Activated T-cell treated with anti-CD3 and anti-CD28 coated beads, Interleukin-2, amount 50 U/mL, for 72 hours (primary cell): ENCODE results near the gene SLC37A4. TPM values are rescaled to one million over a fixed set of nuclear protein-coding genes. Genes with fewer than 3 reads are reported as not detected.
"Not testable (repeated sequence)": the region's sequence is repeated elsewhere in the genome, so short reads cannot be mapped to it uniquely, and the experiment has no call there.

Source experiments
- ATAC-seq, 2 donors: fragments of 150-1000 bp; cut with Tn5 transposase; replicated peaks in 1 of 2; 2 replicates each; pipeline ENCODE4 v1.10.0; 2021; ENCODE audit warnings: moderate library complexity in 2 of 2, mild to moderate bottlenecking in 1 of 2
- DNase-seq, 2 donors: peaks; one replicate each; pipeline ENCODE4 v3.0.0; 2021 to 2022; ENCODE audit warnings: mixed read lengths in 1 of 2
- H3K27ac Mint-ChIP-seq: one replicate; pipeline ENCODE4 v1.8.0; 2022; ENCODE audit warnings: mild to moderate bottlenecking, moderate library complexity, mixed read lengths
- H3K27me3 Mint-ChIP-seq: one replicate; pipeline ENCODE4 v1.8.0; 2022; ENCODE audit warnings: low read depth, mixed read lengths
- H3K36me3 Mint-ChIP-seq, 2 donors: one replicate each; pipeline ENCODE4 v1.8.0; 2022; ENCODE audit warnings: mixed read lengths in 2 of 2, mild to moderate bottlenecking in 1 of 2; ENCODE audit not compliant: insufficient read depth in 2 of 2
- H3K4me1 Mint-ChIP-seq: one replicate; pipeline ENCODE4 v1.8.0; 2022; ENCODE audit warnings: low read depth, mixed read lengths
- H3K4me3 Mint-ChIP-seq, 2 donors: one replicate each; pipeline ENCODE4 v1.8.0; 2022; ENCODE audit warnings: mild to moderate bottlenecking in 2 of 2, mixed read lengths in 2 of 2, moderate library complexity in 2 of 2
- H3K9me3 Mint-ChIP-seq, 2 donors: one replicate each; pipeline ENCODE4 v1.8.0; 2022; ENCODE audit warnings: mixed read lengths in 2 of 2
- total RNA-seq, 2 donors: library from RNA; stranded (reverse); gene quantifications; one replicate each; pipeline ENCODE4 v1.2.3, GENCODE V29; 2022

Gene SLC37A4
- 10 to 100 TPM; 35.8 to 41.4 TPM for total RNA-seq

DNA sequence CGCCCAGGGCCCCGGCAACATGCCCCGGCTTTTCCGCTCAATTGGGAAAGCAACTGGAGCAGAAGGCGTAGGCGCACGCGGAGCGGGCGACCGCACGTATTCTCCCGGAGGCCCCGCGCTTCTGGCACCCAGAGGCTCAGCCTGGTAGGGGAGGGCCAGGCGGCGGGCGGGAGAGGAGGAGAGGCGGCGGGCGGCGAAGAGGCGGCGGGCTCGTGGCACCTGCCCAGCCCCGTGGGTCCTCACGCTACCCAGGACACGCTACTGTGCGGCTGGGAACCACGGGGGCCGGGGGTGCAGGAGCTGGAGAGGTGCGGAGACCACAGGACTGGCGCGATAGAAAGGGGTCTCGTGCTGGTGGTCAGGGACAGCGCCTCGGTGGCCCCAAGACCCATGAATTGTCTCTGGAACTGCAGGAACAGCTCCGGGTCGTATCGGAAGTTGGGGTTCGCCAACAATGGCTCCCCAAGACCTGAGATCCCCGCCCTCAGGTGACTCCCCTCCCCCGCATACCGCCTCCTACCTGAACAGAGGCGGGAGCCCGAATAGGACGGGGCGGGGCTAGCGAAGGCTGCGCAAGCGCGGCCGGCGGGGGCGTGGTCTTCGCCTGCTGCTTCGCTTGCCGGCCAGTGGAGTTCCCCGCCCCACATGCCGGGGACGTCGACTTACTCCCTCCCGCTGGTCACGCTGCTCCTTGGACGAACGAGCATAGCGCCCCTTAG lies at the start of gene SLC37A4:
SLC37A4 (minus strand) TSS at position 549 of the 719 bp plus-strand sequence.
- Mint-ChIP-seq H3K27ac (peak within 1 kb of the TSS; percentile 9), H3K4me3 (peak within 1 kb of the TSS; percentile 83 to 85), H3K9me3 (no peaks in the 10 kb centered on the region), H3K4me1 (peaks cover 24% of the 10 kb centered on the region), H3K27me3 (no peaks in the 10 kb centered on the region), H3K36me3 (peaks cover 1 to 3% of the 10 kb centered on the region in 2 donors)
- DNase-seq (peak; percentile 99 to 100), ATAC-seq (peak; percentile 91 to 93)

DNA sequence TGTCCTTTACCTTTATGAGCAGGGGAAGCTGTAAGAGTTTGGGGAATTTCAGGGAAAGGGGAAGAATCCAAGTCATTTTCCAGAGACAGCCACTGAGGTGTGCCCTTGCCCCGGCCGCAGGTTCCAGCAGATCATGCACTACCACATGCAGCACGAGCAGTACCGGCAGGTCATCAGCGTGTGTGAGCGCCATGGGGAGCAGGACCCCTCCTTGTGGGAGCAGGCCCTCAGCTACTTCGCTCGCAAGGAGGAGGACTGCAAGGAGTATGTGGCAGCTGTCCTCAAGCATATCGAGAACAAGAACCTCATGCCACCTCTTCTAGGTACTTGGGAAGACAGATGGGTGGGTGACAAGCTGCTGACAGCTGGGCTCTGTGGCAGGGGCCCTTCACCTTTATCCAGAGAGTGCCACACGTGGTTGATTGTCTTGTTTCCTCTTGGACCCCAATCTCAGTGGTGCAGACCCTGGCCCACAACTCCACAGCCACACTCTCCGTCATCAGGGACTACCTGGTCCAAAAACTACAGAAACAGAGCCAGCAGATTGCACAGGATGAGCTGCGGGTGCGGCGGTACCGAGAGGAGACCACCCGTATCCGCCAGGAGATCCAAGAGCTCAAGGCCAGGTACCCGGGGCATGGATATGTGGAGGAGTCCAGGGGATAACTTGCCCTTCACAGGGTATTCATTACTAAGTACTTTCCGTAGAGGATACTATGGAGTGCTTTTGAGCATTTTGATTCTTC lies 48.2 kb upstream of the SLC37A4 start:
- no peak overlapping the region for H3K4me3 Mint-ChIP-seq
- no peak for ATAC-seq
- peaks cover 2 to 6% of the 10 kb centered on the region in 2 donors for H3K36me3 Mint-ChIP-seq
- H3K27ac Mint-ChIP-seq = no peak overlapping the region
- no peaks in the 10 kb centered on the region for H3K9me3 Mint-ChIP-seq
- H3K4me1 Mint-ChIP-seq = no peaks in the 10 kb centered on the region
- DNase-seq = no peak
- H3K27me3 Mint-ChIP-seq = no peaks in the 10 kb centered on the region

GRCh38 chr11:119077839-119078238 lies 47.2 kb upstream of the SLC37A4 start:
- H3K27me3 Mint-ChIP-seq = no peaks in the 10 kb centered on the region
- H3K4me3 Mint-ChIP-seq = no peak overlapping the region
- no peaks in the 10 kb centered on the region for H3K9me3 Mint-ChIP-seq
- no peak for ATAC-seq
- no peaks in the 10 kb centered on the region for H3K4me1 Mint-ChIP-seq
- peaks cover 2 to 7% of the 10 kb centered on the region in 2 donors for H3K36me3 Mint-ChIP-seq
- H3K27ac Mint-ChIP-seq = no peak overlapping the region
- DNase-seq = no peak

- peak; percentile 98 to 99 for DNase-seq
- peak within 1 kb of the TSS; percentile 95 to 99 for H3K4me3 Mint-ChIP-seq
- no peaks in the 10 kb centered on the region for H3K27me3 Mint-ChIP-seq
- peak within 1 kb of the TSS; percentile 99 for H3K27ac Mint-ChIP-seq
- ATAC-seq = peak; percentile 99
- H3K4me1 Mint-ChIP-seq = peaks cover 43% of the 10 kb centered on the region
- no peaks in the 10 kb centered on the region for H3K9me3 Mint-ChIP-seq
- H3K36me3 Mint-ChIP-seq = peaks cover 0 to 2% of the 10 kb centered on the region in 2 donors
Observed at GRCh38 chr11:119067371-119068222, 36.9 kb upstream of the SLC37A4 start, which contains the start of gene VPS11. VPS11 (plus strand) TSS chr11:119067818; CDS start chr11:119067824, 6 bp downstream.

DNA sequence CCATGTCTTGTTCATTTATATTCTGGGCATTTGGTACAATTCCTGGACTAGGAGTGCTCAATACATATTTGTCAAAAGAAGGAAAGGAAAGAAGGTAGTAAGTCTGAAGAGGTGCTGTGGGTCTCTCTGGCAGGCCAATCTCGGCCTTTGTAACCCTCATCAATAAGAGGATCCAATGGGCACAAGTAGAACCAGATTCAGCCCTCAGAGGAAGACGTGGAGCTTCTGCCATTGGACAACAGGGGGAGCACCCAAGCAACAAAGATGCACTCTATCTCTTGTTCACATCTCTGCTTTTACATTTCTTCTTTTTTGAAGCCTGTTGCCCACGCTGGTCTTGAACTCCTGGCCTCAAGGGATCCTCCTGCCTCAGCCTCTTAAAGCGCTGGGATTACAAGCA lies 34.7 kb upstream of the SLC37A4 start:
- H3K9me3 Mint-ChIP-seq = no peaks in the 10 kb centered on the region
- H3K27ac Mint-ChIP-seq = peak overlapping the region; percentile 20
- no peaks in the 10 kb centered on the region for H3K27me3 Mint-ChIP-seq
- peak in 1 of 2 donors; percentile 22 for ATAC-seq
- peak overlapping the region in 1 of 2 donors; percentile 65 for H3K4me3 Mint-ChIP-seq
- peak; percentile 55 for DNase-seq
- H3K4me1 Mint-ChIP-seq = peaks cover 43% of the 10 kb centered on the region
- H3K36me3 Mint-ChIP-seq = peaks cover 0 to 2% of the 10 kb centered on the region in 2 donors

DNA sequence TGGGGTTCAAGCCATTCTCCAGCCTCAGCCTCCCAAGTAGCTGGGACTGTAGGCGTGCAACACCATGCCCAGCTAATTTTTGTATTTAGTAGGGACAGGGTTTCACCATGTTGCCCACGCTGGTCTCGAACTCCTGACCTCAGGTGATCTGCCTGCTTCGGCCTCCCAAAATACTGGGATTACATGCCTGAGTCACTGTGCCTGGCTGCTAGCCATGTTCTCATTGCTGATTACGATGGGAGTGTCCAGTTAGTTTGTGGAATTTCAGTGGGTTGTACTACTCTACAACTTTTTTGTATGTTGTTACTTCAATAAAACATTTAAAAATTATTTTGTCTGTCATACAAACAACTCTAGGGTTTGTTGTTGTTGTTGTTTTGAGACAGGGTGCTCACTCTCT lies 32.1 kb upstream of the SLC37A4 start:
- Mint-ChIP-seq H3K36me3 (no peaks in the 10 kb centered on the region), H3K4me3 (no peak overlapping the region)

GRCh38 chr11:119061256-119061655 lies 30.6 kb upstream of the SLC37A4 start:
- Mint-ChIP-seq H3K4me3 (no peak overlapping the region), H3K27ac (no peak overlapping the region), H3K9me3 (no peaks in the 10 kb centered on the region), H3K27me3 (no peaks in the 10 kb centered on the region), H3K36me3 (peaks cover 0 to 2% of the 10 kb centered on the region in 2 donors), H3K4me1 (peaks cover 37% of the 10 kb centered on the region)
- DNase-seq (no peak), ATAC-seq (no peak)

More for the DNA sequence above, 32.1 kb upstream of the SLC37A4 start:
- DNase-seq (no peak), ATAC-seq (no peak)
- Mint-ChIP-seq H3K4me1 (peaks cover 43% of the 10 kb centered on the region), H3K27me3 (no peaks in the 10 kb centered on the region), H3K9me3 (no peaks in the 10 kb centered on the region), H3K27ac (no peak overlapping the region)

DNA sequence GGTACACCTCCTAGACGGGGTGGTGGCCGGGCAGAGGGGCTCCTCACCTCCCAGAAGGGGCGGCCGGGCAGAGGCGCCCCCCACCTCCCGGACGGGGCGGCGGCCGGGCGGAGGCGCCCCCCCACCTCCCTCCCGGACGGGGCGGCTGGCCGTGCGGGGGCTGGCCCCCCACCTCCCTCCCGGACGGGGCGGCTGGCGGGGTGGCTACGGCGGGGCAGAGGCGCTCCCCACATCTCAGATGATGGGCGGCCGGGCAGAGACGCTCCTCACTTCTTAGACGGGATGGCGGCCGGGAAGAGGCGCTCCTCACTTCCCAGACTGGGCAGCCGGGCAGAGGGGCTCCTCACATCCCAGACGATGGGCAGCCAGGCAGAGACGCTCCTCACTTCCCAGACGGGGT lies 28.5 kb upstream of the SLC37A4 start:
- DNase-seq, H3K27me3 Mint-ChIP-seq, ATAC-seq, H3K27ac Mint-ChIP-seq, H3K4me3 Mint-ChIP-seq, H3K9me3 Mint-ChIP-seq, H3K36me3 Mint-ChIP-seq: not testable (repeated sequence)
- peaks cover 39% of the 10 kb centered on the region for H3K4me1 Mint-ChIP-seq

DNA sequence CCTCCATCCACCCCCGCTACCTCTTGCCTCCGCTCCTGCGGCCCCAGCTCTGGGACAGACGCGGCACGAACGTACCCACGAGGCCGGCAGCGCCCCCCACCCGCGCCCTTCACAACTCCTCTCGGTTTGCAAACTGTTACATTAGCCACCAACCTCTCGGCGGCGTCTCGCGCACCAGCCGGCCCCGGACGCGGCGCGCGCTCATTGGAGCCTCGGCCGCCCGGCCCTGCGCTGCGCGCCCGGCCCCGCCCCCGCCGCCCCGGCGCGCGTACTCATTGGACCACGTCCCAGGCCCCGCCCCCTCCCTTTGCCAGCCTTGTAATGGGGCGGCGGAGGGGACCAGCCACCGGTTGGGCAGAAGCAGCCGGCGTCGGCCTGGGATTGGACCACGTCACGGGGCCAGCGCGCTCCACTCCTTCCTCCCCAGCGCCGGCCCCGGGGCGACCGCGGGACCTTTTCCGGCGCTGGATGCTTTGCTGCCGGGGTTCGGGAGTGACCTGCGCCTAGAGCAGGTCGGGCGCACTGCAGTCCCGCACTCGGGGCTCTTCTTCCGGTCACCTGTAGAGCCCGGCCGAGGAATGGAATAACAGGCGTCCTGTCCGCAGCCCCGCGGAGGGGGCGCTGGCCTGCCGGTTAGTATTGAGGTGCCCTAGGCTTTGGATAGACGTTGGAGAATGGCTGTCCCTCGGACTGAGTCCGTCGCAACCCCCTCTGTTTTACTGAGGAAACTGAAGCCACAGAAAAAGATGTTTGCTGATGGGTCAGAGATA lies 26.5 kb upstream of the SLC37A4 start, which contains the start of gene HYOU1:
HYOU1 (minus strand) TSS at position 206 of the 770 bp plus-strand sequence. CDS start 1,045 bp downstream, outside the sequence.
- peaks cover 16 to 26% of the 10 kb centered on the region in 2 donors for H3K36me3 Mint-ChIP-seq

GRCh38 chr11:119056421-119056999 lies 25.8 kb upstream of the SLC37A4 start:
- peaks cover 16 to 29% of the 10 kb centered on the region in 2 donors for H3K36me3 Mint-ChIP-seq
- H3K4me3 Mint-ChIP-seq = peak overlapping the region; percentile 97 to 99
- peak overlapping the region; percentile 95 for H3K27ac Mint-ChIP-seq
- ATAC-seq (peak; percentile 2 to 3), DNase-seq (peak; percentile 44 to 51)
- H3K9me3 Mint-ChIP-seq = no peaks in the 10 kb centered on the region
- peaks cover 55% of the 10 kb centered on the region for H3K4me1 Mint-ChIP-seq
- H3K27me3 Mint-ChIP-seq = no peaks in the 10 kb centered on the region

More for the DNA sequence above, 26.5 kb upstream of the SLC37A4 start, which contains the start of gene HYOU1:
- H3K9me3 Mint-ChIP-seq = no peaks in the 10 kb centered on the region
- DNase-seq (peak; percentile 99 to 100), ATAC-seq (peak; percentile 95)
- H3K4me1 Mint-ChIP-seq = peaks cover 50% of the 10 kb centered on the region
- peak within 1 kb of the TSS; percentile 97 to 99 for H3K4me3 Mint-ChIP-seq
- peak within 1 kb of the TSS; percentile 95 for H3K27ac Mint-ChIP-seq
- no peaks in the 10 kb centered on the region for H3K27me3 Mint-ChIP-seq

DNA sequence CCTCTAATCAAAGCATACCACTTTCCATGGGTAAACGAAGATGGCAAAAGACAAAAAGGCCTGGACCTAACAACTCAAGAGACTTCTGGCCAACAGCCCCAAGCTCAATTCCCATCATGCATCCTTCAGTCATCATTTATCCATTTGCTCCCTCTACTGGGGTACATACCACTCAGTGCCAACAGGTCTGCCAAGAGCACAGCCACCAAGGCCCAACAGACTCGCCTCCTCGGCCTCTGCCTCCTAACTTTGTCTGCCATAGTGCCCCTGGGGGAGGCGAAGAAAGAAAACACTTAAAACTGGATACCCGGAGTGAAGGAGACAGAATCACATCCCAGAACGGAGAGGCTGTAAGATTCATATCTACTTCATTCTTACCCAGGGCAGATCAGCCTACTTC lies 25.2 kb upstream of the SLC37A4 start:
- peaks cover 16 to 32% of the 10 kb centered on the region in 2 donors for H3K36me3 Mint-ChIP-seq

More for the DNA sequence above, 25.2 kb upstream of the SLC37A4 start:
- Mint-ChIP-seq H3K27me3 (no peaks in the 10 kb centered on the region), H3K9me3 (no peaks in the 10 kb centered on the region), H3K4me3 (peak overlapping the region; percentile 97 to 99), H3K4me1 (peaks cover 61% of the 10 kb centered on the region), H3K27ac (peak overlapping the region; percentile 86)
- ATAC-seq (no peak), DNase-seq (peak in 1 of 2 donors; percentile 20)
